NCI-H2196 treated with DMSO at 0.1 percent for 48 hours (cell line): ENCODE measurements around the gene MAP3K20.
"Not testable (repeated sequence)": the region's sequence is repeated elsewhere in the genome, so short reads cannot be mapped to it uniquely, and the experiment has no call there.

ENCODE experiments used
- DNase-seq: peaks from one replicate; lab custom pipeline; 2025; ENCODE audit not compliant: unreplicated experiment; lab: John Stamatoyannopoulos, UW

Gene MAP3K20

DNA sequence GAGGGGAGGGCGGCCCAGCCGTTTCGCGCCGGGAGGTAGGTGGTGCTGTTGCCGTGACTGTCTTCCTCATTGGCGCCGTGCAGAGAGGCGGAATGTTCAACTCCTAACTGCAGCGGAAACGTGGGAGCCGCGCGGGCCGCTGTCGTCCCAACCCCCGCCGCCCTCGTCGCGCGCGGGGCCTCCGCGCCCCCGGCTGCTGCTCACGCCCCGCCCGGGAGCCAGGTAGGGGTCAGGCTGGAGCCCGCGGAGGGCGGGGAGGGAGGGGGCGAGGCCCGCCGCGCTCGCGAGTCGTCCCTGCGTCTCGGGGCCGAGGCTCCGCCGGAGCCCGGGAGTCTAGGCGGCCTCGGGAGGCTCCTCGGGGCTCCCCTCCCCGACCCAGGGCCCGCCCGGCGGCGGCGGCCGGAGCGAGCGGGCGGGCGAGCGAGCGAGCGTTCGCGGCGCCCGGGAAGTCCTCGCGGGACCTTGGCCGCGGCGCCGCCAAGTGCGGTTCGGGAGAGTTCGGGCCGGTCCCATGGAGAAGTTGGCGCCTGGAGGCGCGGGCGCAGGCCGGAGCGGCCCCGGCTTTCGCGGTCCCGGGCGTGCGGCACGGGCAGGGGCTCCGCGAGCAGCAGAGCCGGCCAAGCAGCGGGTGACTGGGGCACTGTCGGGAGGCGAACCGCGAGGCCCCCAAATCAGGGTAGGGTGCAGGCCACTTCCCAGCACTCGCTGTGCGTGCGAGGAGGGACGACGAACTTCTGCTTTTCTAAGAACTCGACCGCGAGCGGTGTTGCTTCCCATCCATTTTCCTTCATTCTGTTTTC, at the start of gene MAP3K20:
Gene MAP3K20, plus strand, starts transcription at position 66 of the 800 bp plus-strand sequence. CDS start 15,186 bp downstream, outside the sequence.
- peak; percentile 42 for DNase-seq

DNA sequence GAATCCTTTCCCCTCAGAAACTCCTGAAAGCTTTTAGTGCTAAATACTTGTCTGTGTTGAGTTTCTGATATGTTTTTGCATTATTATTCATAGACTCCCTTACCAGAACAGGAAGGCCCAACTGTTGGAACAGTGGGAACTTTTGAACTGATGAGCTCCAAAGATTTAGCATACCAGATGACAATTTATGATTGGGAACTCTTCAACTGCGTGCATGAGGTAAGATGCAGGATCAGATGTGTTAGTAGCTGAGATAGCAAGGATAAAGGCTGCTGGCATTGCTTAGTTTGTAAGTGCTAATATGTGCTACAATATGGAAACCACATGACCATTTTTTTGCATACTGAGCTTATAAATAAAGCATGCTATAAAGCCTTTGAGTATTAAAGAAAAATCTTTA, 49.2 kb upstream of the MAP3K20 start:
- no peak for DNase-seq

DNA sequence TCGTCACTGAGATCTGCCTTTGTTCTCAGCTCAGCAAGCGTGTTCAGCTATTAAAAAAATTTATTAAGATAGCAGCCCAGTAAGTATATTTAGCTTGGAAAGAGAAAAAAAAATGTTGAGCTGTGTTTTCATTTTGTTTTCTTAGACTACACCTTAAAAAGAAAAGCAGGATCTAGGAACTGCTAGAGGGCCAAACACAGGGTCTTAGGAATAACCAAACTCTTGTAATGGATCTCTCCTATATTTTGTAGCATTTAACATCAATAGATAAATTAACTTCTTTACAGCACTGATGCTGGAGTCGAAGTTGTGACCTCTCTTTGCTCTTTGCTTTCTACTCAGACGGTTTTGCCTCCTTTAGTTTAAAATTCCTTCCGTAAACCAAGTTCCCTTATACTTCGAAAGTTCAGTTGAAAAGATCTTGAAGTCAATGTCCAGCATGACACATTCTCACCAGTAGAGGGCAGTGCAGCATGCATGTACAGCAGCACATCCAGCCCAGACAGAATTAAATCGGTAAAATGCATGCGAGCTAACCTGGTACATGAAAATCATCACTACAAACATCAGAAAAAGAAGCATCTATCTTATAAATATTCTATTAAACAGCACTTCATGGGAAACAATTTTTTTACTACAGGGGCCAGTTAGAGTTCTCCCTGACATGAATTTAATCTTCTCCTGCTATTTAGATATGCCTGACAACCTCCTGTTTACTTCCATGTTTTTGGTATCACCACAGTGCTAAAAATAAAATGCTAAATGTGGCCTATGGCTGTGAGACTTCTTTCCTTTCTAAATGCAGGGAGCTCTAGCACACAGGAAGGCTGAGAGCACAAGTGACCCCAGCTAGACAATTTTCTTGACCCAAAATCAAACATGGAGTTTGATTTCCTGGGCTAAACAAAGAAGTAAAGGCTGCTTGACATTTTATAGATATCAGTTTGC, 48.2 kb upstream of the MAP3K20 start:
- DNase-seq = peak; percentile 22

DNA sequence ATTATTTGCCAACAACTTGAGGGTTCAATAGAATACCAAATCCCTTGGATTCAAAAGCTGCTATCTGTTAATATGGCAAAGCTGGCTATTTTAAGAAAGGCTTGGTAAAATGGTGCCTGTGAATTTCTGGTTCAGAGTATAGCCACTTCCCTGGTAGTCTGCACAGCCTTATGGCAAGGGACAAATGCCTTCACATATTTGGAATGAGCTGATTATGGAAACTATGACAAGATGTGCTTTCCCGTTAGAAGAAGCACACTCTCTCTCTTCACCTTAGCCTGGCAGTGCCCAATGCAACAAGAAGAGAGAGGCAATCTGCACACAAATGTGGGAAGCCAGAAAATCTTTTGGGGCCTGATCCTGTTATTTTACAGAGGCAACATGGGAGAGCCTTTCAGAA, 47.5 kb upstream of the MAP3K20 start:
- no peak for DNase-seq

DNA sequence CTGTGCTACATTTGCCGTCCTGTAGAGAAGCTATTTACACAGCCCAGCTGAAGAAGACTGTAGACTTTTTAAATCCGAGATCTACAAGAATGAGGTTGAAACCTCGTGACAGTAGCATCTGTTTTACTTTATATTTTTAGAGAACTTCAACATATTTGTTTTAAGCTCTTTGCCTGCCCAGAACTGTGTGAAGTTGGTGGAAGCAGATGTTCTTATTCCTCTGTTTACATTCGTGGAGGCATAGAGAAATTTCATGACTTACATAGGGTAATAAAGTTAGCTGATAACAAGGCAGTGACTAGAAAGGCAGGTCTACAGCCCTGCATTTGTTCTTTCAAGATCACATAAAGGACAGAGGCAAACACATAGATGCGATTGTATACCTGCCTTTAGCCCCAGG, 47.0 kb upstream of the MAP3K20 start:
- no peak for DNase-seq

DNA sequence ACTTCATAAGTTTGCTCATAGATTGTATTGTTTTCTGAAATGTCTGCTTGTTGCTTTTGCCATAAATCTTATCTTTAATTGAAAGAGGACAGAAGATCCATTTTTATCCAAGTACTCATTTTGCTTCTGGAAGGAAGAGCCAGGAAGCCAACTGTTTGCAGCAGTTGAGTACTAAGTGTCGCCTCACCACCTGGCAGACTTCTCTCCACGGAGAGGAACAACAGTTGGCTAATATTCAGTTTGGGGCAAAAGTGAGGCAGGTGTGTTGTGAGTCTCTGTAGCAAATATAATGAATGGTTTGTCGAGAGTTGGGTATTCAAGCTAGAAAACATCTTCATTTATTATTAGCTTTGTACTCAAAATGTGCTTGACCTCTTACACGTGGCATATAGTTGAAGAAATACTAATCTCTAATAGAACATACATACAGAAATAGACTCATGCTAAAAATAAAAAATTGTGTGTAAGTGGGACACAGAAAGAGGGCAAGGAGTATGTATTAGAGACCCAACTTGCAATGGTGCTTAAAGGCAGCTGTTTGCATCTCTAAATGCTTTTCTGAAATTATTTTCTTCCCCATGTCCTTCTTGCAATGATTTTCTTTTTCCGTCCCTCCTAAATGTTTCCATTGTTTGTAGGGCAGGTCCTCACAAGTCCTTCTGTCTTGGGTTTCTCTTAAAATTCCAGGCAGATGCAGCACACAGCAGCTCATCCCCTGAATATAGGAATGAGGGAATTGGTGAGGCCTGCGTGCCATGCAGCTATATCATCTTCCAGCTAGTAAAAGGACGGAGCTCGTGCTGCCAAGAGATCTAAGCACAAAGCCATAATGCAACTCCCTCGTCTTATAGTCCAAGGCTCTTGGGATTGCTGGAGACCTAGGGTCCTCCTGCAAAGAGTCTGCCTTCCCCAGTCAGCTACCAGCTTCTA, 44.8 kb upstream of the MAP3K20 start:
- DNase-seq = no peak

DNA sequence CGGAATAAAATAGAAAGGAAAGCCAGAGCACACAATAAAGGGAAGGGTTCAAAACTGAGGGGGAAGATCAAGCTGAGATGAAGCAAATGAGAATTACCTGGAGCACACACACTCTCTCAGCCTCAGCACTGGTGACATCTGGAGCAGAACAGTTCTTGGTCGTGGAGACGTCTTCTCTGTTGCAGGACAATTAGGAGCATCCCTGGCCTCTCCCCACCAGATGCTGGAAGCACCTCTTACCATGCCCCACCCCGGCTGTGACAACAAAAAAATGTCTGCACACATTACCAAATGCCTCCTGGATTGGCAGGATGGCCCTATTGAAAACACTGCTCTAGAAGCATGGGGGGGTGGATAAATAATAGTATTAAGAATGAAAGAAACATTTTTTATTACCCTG, 43.6 kb upstream of the MAP3K20 start:
- DNase-seq = no peak

DNA sequence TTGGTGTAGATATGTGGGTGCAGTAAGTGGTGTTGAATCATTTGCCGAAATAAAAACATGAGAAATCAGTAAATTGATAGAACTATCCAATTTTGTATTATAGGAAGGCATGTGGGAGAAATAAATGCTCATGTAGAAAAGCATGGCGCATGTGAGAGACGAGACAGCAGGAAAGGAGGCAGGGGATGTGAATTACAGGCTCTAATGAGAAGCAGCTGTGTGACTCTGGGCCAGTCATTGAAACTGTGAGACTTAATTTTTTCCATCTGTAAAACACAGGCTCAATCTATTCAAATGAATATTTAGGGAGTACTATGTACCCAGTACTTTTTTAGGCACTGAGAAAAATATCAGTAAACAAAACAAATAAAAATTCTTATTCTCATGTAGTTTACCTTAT, 42.6 kb upstream of the MAP3K20 start:
- DNase-seq = no peak

DNA sequence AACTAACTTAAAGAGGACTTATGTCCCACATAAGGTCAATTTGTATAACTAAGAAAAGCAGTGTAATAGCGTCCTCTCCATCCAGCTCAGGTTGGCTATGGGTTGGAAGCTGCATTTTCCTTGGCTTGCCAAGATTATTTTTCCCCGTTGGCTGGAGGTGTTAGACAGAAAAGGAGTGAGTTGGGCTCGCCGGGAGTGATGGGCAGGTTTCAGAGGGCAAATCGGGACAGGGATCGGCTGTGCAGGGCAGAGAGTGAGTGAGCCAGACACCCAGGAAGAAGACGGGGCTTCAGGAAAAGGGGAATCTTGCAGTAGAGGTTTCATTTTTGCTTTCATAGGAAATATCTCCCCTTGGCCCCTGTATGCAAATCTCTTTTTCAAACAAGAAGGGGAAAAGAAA, 41.5 kb upstream of the MAP3K20 start:
- DNase-seq = no peak

DNA sequence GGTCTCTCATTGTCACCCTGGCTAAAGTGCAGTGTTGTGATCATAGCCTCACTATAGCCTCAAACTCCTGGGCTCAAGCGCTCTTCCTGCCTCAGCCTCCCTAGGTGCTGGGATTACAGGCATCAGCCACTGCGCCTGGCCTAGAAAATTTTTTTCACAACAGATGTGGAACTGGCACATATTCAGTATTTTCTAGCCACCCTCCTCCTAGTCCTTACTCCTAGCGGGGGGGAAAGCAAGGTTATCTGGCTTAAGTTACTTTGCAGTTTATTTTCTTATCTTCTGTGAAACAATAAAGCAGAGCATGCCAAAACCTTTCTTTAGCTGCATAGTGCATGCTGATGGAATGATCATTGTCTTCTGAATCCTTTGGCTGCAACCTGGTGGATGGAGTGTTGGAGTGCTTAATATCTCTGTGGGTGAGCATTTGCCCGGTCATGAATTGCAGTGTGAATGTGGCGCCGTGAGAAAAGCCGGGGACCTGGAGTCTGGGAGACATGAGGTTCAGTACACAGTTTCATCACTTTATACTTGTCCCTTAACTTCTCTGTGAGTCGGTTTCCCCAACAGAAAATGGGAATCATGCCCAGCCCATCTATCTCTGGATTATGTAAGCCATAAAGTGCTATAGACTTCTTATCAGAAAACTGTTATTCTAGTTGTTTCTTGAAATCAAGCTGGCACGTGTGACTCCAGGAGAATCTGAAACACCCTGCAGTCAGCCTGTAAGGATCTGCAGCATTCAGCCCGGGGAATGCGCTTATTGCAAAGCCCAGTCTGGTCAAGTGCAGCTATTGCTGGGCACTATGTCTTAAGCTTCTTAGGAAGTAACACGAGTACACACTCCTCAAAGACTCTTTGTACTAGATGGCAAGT, 38.2 kb upstream of the MAP3K20 start:
- DNase-seq = no peak

DNA sequence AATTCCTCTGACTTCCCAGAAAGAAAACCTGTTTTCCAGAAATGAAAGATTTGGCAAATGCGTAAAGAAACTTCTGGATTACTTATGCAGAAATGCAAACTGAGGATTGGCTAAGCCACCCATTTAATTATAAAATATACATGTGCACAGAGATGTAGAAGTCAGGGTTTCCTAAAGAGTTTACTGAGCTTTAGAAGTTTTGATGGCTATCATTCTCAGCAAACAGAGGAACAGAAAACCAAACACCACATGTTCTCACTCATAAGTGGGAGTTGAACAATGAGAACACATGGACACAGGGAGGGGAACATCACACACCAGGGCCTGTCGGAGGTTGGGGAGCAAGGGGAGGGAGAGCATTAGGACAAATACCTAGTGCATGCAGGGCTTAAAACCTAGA, 37.4 kb upstream of the MAP3K20 start:
- not testable (repeated sequence) for DNase-seq

DNA sequence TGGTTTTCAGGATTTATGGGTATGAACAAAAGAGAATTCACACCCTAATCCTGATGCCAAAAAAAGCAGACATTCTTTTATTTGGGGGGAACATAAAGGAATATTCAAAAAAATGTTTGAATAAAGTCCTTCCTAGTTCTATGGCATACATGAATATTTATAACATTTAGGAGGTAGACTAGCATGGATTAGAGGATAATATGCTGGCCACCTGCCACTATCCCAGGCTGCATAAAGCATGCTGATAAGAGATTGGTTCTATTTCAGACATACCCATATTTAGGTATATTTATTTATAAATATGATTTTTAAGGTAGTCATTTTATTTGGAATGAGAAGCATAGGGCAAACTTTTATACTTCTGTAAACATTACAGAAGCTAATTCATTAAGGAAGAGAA, 34.9 kb upstream of the MAP3K20 start:
- DNase-seq = no peak

DNA sequence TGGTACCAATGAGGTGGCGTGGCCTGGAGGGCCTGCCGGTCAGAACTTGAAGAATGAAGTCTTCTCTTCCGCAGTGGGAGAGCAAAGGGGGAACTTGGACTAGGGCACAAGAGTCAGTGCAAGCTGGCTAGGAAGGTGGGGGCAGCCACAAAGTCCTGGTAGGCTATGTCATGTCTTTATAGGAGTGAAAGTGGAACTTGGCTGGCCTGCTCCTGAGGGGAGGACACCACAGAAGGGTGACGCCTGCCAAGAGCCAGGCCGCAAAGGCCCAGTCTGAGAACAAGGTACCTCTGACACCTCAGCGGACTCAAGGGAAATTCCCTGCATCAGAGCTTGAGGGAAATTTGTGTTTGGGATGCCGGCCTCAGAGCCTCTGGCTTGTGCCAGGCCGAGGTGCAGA, 32.2 kb upstream of the MAP3K20 start:
- DNase-seq = no peak

DNA sequence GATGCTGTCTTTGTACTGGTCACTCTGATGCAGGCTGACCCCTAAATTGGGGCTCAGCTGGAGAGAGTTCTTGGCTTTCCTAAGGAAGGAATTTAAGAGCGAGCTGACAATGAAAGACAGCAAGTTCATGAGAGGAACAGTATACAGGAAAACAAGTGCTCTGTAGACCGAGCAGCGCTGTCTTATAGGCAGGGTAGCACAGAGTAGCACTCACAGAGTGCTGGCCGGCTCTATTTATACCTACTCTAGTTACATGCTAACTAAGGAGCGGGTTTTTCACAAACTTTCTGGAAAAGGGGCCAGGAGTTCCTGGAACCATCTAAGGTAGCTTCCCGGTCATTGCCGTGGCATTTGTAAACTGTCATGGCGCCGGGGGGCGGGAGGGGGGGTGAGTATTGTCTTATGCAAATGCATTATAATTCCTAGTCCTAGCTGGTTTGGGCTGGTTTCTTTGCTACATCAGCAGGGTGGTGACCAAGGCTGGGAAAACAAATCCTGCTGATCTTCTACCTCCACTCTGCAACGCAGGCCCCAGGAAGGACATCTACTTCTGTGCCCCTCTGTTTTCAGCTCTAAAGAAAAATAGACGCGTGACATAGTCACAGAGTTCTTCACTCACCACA, 31.6 kb upstream of the MAP3K20 start:
- no peak for DNase-seq

DNA sequence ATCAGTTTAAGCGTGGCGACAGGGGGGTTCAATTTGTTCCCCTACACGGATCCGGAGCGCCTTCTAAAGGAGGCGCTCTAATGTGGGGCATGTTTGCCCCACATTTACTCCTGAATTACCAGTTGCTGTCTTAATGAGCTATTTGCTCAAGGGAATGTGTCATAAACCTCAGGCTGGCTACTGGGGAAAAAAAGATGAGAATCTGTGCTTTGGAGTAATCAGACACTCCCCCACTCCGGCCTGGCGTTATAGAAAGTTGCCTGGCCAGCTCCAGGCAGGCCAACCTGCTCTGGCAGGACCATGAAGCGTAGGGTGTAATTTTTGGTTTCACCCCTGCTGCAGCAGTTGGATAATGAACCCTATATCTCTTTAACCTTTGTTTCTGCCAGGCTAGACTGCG, 31.0 kb upstream of the MAP3K20 start:
- no peak for DNase-seq

DNA sequence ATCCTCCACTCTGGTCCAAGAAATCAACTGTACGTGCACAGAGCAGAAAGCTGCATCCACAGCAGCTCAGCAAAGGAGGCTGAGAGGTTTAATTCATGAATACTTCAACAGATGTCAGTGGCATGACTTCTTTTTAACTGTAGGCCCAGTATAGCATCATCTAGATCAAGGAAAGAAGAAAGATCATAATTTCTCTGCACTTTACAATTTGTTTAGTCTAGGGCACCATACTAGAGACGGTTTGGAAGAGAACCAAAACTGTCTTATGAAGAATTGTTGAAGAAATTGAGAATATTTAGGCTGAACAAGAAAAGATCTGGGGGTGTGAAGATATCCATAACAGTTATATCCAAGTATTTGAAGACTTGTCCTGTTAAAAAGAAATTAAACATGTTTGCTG, 30.5 kb upstream of the MAP3K20 start:
- DNase-seq = no peak

DNA sequence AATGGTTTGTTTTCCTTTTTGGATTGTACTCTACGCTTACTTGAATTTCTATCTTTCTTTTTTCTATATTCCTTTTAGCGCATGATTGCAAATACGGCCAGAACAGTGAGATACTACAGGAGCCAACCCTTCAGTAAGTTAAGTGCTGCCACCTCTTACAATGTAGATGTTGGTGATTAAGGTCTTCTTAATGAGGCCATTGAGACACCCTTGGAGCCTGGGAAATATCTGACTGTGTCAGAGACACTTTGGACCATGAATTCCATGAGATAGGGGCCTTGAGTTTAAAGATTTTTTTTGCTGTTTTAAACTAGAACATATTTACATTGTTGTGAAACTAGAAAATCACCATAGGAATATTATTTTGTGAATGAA, 27.1 kb upstream of the MAP3K20 start:
- no peak for DNase-seq

DNA sequence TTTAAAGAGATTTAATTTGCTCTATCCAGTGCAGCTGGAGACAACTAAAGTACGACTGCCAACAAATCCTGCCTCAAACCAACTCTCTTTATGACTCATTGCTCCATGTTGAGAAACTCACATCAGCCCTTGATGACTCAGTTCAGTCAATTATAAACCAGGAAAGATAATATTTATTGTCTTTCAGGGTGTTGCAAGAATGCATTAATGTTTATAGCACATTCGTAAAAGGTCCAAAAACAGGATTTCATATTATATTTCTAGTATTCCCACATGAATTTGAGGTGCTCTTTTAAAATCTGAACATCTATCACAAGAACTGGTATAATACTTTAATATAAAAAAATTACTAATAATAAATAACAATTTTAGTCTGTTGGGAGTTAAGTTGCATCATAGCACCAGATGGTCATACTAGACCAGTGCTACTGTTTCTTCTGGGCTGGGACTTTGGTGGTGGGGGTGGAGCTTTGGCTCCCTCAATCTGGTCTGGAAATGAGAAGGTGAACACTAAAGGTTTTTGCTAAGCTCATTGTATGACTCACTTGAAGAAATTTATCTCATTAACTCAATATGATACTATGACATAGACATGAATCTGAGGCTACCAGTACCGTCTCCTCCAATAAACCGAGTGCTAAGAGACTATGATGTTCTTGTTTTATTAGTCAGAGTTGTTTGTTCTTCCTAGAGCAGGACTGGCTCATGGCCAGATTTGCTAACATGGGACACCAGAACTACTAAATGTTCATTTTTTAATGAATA, 26.6 kb upstream of the MAP3K20 start:
- DNase-seq = peak; percentile 50

DNA sequence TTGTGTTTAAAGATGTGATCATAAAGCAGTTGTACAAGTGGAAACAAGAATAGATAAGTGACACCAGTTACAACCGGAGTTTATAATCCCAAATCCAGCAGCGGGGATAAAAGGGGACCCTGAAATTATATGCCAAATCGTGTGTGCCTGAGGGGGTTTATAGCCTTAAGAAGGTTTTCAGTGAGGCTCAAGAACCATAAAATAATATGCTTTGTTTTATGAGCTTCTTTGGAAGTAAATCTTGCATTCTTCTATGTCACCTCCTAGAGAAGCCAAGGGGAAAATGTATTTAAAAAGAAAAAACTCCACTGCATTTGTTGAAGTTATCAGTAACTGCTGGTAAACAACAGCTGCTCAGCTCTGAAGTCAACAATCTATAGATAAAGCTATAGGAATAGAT, 25.8 kb upstream of the MAP3K20 start:
- DNase-seq = no peak
